COLO668 (cell line): ENCODE measurements around the gene DENND2D.
A peak's percentile ranks its signal among the peaks of the same experiment; 100 is the strongest.
"Not testable (repeated sequence)": the region's sequence is repeated elsewhere in the genome, so short reads cannot be mapped to it uniquely, and the experiment has no call there.

Experiments
- DNase-seq: peaks from one replicate; lab custom pipeline; 2025; ENCODE audit not compliant: unreplicated experiment; lab: John Stamatoyannopoulos, UW

DENND2D gene

GRCh38 chr1:111221633-111222291 is 21.3 kb upstream of the DENND2D start:
- DNase-seq, result no peak

- no peak for DNase-seq
These were observed 20.8 kb upstream of the DENND2D start for GRCh38 chr1:111221276-111221632.

GRCh38 chr1:111220302-111220890 is 19.9 kb upstream of the DENND2D start:
- DNase-seq, result no peak

DNA sequence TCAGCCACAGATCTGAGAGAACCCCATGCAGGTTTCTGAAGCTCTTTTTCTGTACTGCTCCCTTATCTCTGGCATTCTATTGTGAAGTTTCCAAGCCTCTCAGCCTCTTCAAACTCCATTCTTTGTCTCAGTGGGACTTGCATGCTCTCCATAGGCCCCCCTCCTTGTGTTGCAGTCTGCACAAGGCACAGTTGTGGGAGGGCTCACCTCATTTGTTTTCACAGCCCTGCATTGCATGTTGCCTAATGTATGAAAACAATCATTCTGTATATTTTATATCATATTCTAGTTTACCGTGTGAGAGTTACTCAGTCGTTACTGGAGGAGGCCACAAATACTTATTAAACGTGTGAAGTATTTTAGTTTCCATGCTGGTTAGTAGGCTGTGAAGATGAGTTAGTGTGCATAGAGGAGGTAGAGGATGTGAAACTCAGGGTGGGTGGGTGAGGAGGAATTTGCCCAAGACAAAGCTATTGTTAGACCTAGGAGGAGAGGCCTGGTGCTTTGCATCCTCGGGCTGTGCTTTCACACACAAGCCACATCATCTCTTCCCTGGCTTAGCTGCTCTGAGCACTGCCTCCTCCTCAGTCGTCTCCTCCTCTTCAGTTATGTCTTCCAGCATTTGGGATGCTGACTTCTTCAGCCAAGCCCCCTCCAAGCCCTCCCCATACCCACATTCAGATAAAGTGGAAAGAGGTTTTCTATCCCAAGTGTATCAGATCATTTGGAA is 19.3 kb upstream of the DENND2D start:
- no peak for DNase-seq

DNA sequence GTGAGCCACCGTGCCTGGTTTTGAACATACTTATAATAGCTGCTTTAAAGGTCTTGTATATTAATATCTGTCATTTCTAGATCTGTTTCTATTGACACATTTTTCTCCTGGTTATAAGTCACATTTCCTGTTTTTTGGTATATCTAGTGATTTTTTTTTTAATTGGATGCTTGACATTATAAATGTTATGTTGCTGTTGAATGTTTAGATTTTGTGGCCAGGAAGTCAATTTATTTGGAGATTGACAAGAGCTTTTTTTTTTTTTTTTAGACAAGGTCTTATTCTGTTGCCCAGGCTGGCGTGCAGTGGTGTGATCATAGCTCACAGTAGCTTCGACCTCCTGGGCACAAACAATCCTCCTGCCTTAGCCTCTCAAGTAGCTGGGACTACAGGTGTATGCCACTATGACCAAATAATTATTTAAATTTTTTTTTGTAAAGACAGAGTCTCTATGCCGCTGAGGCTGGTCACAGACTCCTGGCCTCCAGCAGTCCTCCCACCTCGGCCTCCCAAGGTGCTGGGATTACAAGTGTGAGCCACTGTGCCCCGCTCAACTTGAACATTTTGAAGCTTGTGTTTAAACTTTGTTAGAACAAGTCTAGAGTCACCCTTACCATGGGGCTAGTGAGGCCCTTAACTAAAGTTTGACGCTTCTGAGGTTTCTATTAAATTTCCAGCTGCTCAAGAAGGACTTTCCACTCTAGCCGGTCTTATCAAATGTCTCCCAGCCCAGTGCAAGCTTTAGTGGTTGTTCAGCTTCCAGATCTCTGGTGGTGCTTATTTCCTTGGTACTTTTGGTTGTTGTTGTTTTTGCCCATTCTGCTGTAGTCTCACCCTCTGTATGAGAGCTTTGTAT is 18.5 kb upstream of the DENND2D start:
- DNase-seq, result no peak

- no peak for DNase-seq
These were observed 16.9 kb upstream of the DENND2D start for GRCh38 chr1:111217183-111217910.

- DNase-seq, result no peak
These were observed 16.3 kb upstream of the DENND2D start for GRCh38 chr1:111216751-111217150.

GRCh38 chr1:111215285-111215684 is 14.8 kb upstream of the DENND2D start:
- DNase-seq, result not testable (repeated sequence)

GRCh38 chr1:111214884-111215283 is 14.4 kb upstream of the DENND2D start:
- DNase-seq, result no peak

- no peak for DNase-seq
These were observed 13.8 kb upstream of the DENND2D start for GRCh38 chr1:111214074-111214801.

DNA sequence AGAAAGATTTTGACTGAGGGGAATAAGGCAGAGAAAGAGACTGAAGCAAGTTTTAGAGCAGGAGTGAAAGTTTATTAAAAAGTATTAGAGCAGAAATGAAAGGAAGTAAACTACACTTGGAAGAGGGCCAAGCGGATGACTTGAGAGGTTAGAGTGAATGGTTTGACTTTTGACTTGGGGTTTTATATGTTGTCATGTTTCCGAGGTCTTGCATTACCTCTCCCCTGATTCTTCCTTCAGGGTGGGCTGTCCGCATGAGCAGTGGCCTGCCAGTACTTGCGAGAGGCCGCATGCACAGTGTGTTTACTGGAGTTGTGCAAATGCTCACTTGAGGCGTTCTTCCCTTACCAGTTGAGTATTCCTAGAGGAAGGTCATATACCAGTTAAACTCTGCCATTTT is 13.0 kb upstream of the DENND2D start:
- DNase-seq, result no peak

DNA sequence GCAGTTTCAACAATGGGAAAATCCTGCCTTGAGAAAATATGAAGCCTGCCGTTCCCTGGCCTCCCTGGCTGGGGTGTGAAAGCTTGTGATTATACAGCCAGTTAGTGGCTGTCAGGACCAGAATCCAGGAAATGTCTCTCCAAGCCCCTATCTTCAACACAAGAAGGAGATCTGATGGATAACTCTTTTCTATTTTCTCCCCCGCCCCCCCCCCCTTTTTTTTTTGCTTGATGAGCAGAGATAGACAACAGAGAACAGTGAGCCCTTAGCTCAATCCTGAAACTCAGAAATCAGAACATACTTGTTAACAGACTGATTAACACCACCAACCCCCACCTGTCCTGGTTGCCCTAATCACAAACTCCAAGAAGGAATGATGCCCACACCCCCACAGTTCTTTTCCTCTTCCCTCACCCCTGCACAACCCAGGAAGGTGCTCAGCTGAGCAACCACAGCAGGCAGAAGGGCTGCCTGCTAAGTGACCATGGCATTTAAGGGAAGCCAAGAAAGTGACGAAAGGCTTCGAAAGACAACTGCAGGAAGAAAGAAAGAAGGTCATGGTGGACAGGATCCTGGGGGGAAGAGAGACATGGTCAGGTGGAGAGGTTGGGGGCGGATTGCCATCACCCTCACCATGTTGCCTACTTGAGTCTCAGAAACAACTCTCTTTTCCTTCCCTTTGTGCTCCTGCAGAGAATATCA is 12.3 kb upstream of the DENND2D start:
- DNase-seq, result no peak

GRCh38 chr1:111211921-111212320 is 11.5 kb upstream of the DENND2D start:
- DNase-seq, result no peak

DNA sequence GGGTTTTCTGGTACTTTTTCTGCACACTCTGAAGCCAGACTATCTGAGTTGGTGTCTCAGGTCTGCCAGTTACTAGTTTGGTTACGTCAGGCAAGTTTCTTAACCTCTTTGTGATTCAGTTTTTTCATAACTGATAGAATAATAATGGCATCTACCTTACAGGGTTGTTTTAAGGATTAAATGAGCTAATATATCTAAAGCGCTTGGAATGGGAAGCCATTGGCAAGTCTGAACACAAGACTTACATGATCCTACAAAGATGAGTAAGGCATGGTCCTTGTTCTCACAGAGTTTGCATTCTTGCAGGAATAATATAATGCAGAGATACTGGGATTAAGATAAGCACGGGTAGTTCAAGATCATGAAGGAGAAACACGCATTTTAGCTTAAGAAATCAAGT is 9.2 kb upstream of the DENND2D start:
- no peak for DNase-seq

- no peak for DNase-seq
These were observed 8.5 kb upstream of the DENND2D start for GRCh38 chr1:111208921-111209320.

DNA sequence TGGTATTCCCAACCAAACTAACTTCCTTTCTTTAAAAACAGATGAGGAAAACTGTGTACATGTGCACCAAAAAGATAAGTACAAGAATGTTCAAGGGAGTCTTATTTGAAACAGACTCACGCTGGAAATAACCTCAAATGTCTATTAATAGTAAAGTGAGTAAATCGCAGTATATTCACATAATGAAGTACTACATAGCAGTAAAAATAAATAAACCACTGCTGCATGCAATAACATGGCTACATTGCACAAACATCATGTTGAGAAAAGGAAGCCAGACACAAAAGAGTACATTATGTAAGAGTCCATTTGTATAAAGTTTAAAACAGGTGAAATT is 5.2 kb upstream of the DENND2D start:
- no peak for DNase-seq

- no peak for DNase-seq
These were observed 4.7 kb upstream of the DENND2D start for GRCh38 chr1:111204983-111205713.

DNA sequence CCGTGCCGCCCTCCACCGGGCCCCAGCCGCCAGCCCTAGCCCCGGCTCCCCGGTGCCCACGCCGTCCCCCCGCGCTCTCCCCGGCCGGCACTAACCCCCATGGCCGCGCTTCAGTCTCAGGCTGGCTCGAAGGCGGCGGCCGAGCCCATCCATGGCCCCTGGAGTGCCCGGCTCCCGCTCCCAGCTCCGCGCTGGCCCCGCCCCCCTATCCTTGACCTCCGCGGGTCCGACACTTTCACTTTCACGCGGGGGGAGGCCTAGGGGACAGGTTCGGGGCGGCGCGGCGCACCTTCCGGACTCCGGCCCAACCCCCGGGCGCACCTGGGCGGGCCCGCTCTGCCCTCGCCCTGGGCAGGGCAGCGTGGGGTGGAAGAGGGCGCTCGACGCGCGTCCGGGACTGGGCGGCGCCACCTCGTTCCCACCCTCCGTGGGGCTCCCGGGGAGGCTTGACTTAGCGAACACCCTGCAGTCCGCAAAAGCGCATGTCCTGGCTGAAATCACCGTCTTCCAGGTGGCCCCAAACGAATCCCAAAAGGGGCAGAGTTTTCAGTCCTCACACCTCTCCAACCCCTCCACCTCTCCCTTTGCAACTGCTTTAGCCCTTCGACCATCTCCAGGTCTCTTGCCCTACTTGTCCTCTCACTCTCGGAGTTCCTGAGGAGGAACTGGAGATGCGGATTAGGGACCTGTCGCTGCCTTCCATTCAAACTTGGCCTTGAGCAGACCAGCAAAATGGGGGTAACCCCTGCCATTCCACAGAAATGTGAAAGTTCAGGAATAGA is 3.9 kb upstream of the DENND2D start:
- peak; percentile 80 for DNase-seq
